Subcutaneous adipose tissue (tissue), 4 donors: ENCODE data around the gene UBE2E2. TPM values are rescaled to one million over a fixed set of nuclear protein-coding genes. Genes with fewer than 3 reads are reported as not detected.

Experiments
- CTCF ChIP-seq: fragments of 450-650 bp; IDR thresholded peaks from one replicate; pipeline ENCODE4 v1.5.1; 2016; ENCODE audit warnings: low read depth, mild to moderate bottlenecking, control low read depth, antibody characterized with exemption, moderate library complexity
- total RNA-seq, 4 donors: library from RNA; depleted of rRNA; stranded (reverse); fragments of >200 nt; gene quantifications; one replicate each; pipeline ENCODE4 v1.1.0, GENCODE V29; 2016

The UBE2E2 gene
- total RNA-seq, 4 donors from 2014 or later = 48.0 to 89.0 (median 63.4) TPM

GRCh38 chr3:23501201-23501802, 298.2 kb downstream of the UBE2E2 start:
- TF ChIP-seq CTCF = no peak

GRCh38 chr3:23508464-23508863, 305.3 kb downstream of the UBE2E2 start:
- TF ChIP-seq CTCF = no peak

- no peak for TF ChIP-seq CTCF
Observed at GRCh38 chr3:23518441-23518840, 315.3 kb downstream of the UBE2E2 start.

GRCh38 chr3:23519314-23520208, 316.4 kb downstream of the UBE2E2 start:
- TF ChIP-seq CTCF = no peak

- TF ChIP-seq CTCF = no peak
Observed at GRCh38 chr3:23527326-23527725, 324.2 kb downstream of the UBE2E2 start.

GRCh38 chr3:23533596-23533995, 330.5 kb downstream of the UBE2E2 start:
- no peak for TF ChIP-seq CTCF

GRCh38 chr3:23533996-23534395, 330.9 kb downstream of the UBE2E2 start:
- no peak for TF ChIP-seq CTCF
